ENCODE data around the gene NBEAL2.

NBEAL2 gene

GRCh38 chr3:46946416-46946815 is 33.0 kb upstream of the NBEAL2 start:
- DNase-seq (ENCODE audit: low spot score) = no peak

GRCh38 chr3:46946856-46947545 is 32.5 kb upstream of the NBEAL2 start:
- no peak for DNase-seq (ENCODE audit: low spot score)

- no peak for DNase-seq (ENCODE audit: low spot score)
These were observed 31.9 kb upstream of the NBEAL2 start for GRCh38 chr3:46947546-46947901.

- DNase-seq (ENCODE audit: low spot score) = no peak
These were observed 31.3 kb upstream of the NBEAL2 start for GRCh38 chr3:46947981-46948791.

- DNase-seq (ENCODE audit: low spot score) = no peak
These were observed 30.4 kb upstream of the NBEAL2 start for GRCh38 chr3:46948830-46949671.

GRCh38 chr3:46950177-46950576 is 29.3 kb upstream of the NBEAL2 start:
- no peak for DNase-seq (ENCODE audit: low spot score)

GRCh38 chr3:46950650-46951241 is 28.7 kb upstream of the NBEAL2 start:
- no peak for DNase-seq (ENCODE audit: low spot score)

GRCh38 chr3:46952813-46953212 is 26.7 kb upstream of the NBEAL2 start:
- no peak for DNase-seq (ENCODE audit: low spot score)

- DNase-seq (ENCODE audit: low spot score) = peak; percentile 65
These were observed 26.0 kb upstream of the NBEAL2 start for GRCh38 chr3:46953234-46954010.

- no peak for DNase-seq (ENCODE audit: low spot score)
These were observed 25.3 kb upstream of the NBEAL2 start for GRCh38 chr3:46954178-46954577.

- no peak for DNase-seq (ENCODE audit: low spot score)
These were observed 24.3 kb upstream of the NBEAL2 start for GRCh38 chr3:46955157-46955556.

GRCh38 chr3:46955801-46956259 is 23.6 kb upstream of the NBEAL2 start:
- DNase-seq (ENCODE audit: low spot score) = no peak

- DNase-seq (ENCODE audit: low spot score) = no peak
These were observed 22.2 kb upstream of the NBEAL2 start for GRCh38 chr3:46957092-46957820.

GRCh38 chr3:46958467-46959160 is 20.9 kb upstream of the NBEAL2 start:
- no peak for DNase-seq (ENCODE audit: low spot score)

GRCh38 chr3:46959161-46959511 is 20.3 kb upstream of the NBEAL2 start:
- DNase-seq (ENCODE audit: low spot score) = no peak

GRCh38 chr3:46960081-46960701 is 19.3 kb upstream of the NBEAL2 start:
- DNase-seq (ENCODE audit: low spot score) = no peak

- DNase-seq (ENCODE audit: low spot score) = no peak
These were observed 18.6 kb upstream of the NBEAL2 start for GRCh38 chr3:46960835-46961234.

- DNase-seq (ENCODE audit: low spot score) = no peak
These were observed 17.0 kb upstream of the NBEAL2 start for GRCh38 chr3:46962427-46962826.

- DNase-seq (ENCODE audit: low spot score) = no peak
These were observed 16.5 kb upstream of the NBEAL2 start for GRCh38 chr3:46962990-46963389.
